Thyroid gland (tissue), 4 donors: ENCODE data around the gene ARID3A.

Experiments
- CTCF ChIP-seq, 6 experiments: fragments of 200-600 bp in 3 of 6; fragments of 450-650 bp in 3 of 6; sonication (generic) in 3 of 6; IDR thresholded peaks; one replicate each; pipeline ENCODE4 v1.5.1; 2016 to 2019; ENCODE audit warnings: antibody characterized with exemption in 6 of 6, mild to moderate bottlenecking in 2 of 6, inconsistent platforms in 1 of 6, moderate library complexity in 1 of 6
- POLR2A ChIP-seq, 2 donors: fragments of 450-650 bp; IDR thresholded peaks; one replicate each; pipeline ENCODE4 v1.6.1; 2017; ENCODE audit warnings: antibody characterized with exemption in 2 of 2, mild to moderate bottlenecking in 2 of 2, moderate library complexity in 1 of 2

- TF ChIP-seq CTCF (IDR thresholded peaks at IDR 0.05) (no peak), POLR2A (IDR thresholded peaks at IDR 0.05) (no peak)
These were observed 46.0 kb downstream of the ARID3A start for GRCh38 chr19:971795-972194.
